Activated CD8-positive, alpha-beta T cell treated with anti-CD3 and anti-CD28 coated beads for 36 hours (primary cell): ENCODE measurements around the gene RBFOX1. TPM values are rescaled to one million over a fixed set of nuclear protein-coding genes. Genes with fewer than 3 reads are reported as not detected.
"Not testable (repeated sequence)": the region's sequence is repeated elsewhere in the genome, so short reads cannot be mapped to it uniquely, and the experiment has no call there.

Experiments
- ATAC-seq: fragments of 200-7000 bp; cut with Tn5 transposase; one replicate; pipeline ENCODE4 v1.10.0; 2021; ENCODE audit warnings: mild to moderate bottlenecking, moderate library complexity
- CTCF ChIA-PET: fragments of 350-600 bp; sonication (Branson Sonifier 250); formaldehyde crosslinking; loops from one replicate; lab custom pipeline; 2021; ENCODE audit warnings: antibody characterized with exemption; lab: Charles Lee
- POLR2A ChIA-PET: fragments of 350-600 bp; sonication (Branson Sonifier 250); formaldehyde crosslinking; loops from one replicate; lab custom pipeline; 2021; ENCODE audit warnings: antibody characterized with exemption; lab: Charles Lee
- DNase-seq: peaks from one replicate; pipeline ENCODE4 v3.0.0-alpha.2; 2020
- H3K27ac Mint-ChIP-seq: one replicate; pipeline ENCODE4 v1.8.0; 2021; ENCODE audit warnings: mild to moderate bottlenecking, mixed read lengths
- H3K27me3 Mint-ChIP-seq: one replicate; pipeline ENCODE4 v1.8.0; 2021; ENCODE audit warnings: mixed read lengths
- H3K36me3 Mint-ChIP-seq: one replicate; pipeline ENCODE4 v1.8.0; 2021; ENCODE audit warnings: low read depth, mixed read lengths
- H3K4me1 Mint-ChIP-seq: one replicate; pipeline ENCODE4 v1.8.0; 2021; ENCODE audit warnings: low read depth, mixed read lengths
- H3K4me3 Mint-ChIP-seq: one replicate; pipeline ENCODE4 v1.8.0; 2021; ENCODE audit warnings: mild to moderate bottlenecking, moderate library complexity, mixed read lengths
- H3K9me3 Mint-ChIP-seq: one replicate; pipeline ENCODE4 v1.8.0; 2021; ENCODE audit warnings: mixed read lengths
- intact Hi-C: fragments of 100-400 bp; cut with micrococcal nuclease; formaldehyde crosslinking; loops from one replicate; pipeline ENCODE4 v1.10.0; 2022
- total RNA-seq, 2 experiments: library from RNA; stranded (reverse); gene quantifications; one replicate each; pipeline ENCODE4 v1.2.3, GENCODE V29; 2021
- TF ChIP-seq, protein P1 (sequence below): fragments of 200-600 bp; IDR thresholded peaks from one replicate; pipeline ENCODE4 v1.8.0; 2022; ENCODE audit warnings: antibody characterized with exemption, mild to moderate bottlenecking

Gene RBFOX1
- total RNA-seq, 2 experiments from 2014 or later = not detected

DNA sequence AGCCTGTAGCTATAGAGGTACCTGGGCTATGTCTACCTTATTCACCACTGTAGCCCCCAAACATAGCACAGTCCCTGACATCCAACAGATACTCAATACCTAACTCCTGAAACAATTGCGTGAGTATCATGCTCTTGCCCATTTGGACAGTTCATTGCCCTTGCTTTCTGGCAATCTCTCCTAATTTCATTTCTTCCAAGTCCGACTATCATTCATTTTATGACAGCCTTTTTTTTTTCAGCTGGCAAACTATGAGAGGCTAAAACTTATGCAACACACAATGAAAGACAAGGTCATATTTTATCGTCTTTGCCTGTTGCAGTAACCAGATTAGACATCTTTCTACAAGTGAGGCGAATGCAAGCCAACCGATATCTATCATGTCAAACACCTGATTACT lies 169.2 kb downstream of the RBFOX1 start:
- peaks cover 27% of the 10 kb centered on the region for H3K9me3 Mint-ChIP-seq
- intact Hi-C loops = no loop called here
- no peak overlapping the region for H3K27ac Mint-ChIP-seq
- TF ChIP-seq, protein P1, sequence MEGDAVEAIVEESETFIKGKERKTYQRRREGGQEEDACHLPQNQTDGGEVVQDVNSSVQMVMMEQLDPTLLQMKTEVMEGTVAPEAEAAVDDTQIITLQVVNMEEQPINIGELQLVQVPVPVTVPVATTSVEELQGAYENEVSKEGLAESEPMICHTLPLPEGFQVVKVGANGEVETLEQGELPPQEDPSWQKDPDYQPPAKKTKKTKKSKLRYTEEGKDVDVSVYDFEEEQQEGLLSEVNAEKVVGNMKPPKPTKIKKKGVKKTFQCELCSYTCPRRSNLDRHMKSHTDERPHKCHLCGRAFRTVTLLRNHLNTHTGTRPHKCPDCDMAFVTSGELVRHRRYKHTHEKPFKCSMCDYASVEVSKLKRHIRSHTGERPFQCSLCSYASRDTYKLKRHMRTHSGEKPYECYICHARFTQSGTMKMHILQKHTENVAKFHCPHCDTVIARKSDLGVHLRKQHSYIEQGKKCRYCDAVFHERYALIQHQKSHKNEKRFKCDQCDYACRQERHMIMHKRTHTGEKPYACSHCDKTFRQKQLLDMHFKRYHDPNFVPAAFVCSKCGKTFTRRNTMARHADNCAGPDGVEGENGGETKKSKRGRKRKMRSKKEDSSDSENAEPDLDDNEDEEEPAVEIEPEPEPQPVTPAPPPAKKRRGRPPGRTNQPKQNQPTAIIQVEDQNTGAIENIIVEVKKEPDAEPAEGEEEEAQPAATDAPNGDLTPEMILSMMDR = no peak
- no peaks in the 10 kb centered on the region for H3K36me3 Mint-ChIP-seq
- no peaks in the 10 kb centered on the region for H3K4me1 Mint-ChIP-seq
- DNase-seq (no peak), ATAC-seq (no peak)
- H3K27me3 Mint-ChIP-seq = no peaks in the 10 kb centered on the region
- ChIA-PET CTCF (no interaction called here), POLR2A (no interaction called here)
- H3K4me3 Mint-ChIP-seq = no peak overlapping the region

- H3K4me3 Mint-ChIP-seq, DNase-seq, CTCF ChIA-PET, H3K27me3 Mint-ChIP-seq, H3K4me1 Mint-ChIP-seq, ATAC-seq, H3K36me3 Mint-ChIP-seq, POLR2A ChIA-PET, intact Hi-C loops, H3K27ac Mint-ChIP-seq: not testable (repeated sequence)
- peaks cover 23% of the 10 kb centered on the region for H3K9me3 Mint-ChIP-seq
Measured at GRCh38 chr16:7502591-7503157, 170.0 kb downstream of the RBFOX1 start.

- no peaks in the 10 kb centered on the region for H3K4me1 Mint-ChIP-seq
- H3K27me3 Mint-ChIP-seq = no peaks in the 10 kb centered on the region
- POLR2A ChIA-PET = no interaction called here
- no peak overlapping the region for H3K27ac Mint-ChIP-seq
- TF ChIP-seq, protein P1 = no peak
- DNase-seq (no peak), ATAC-seq (no peak)
- intact Hi-C loops = no loop called here
- peaks cover 23% of the 10 kb centered on the region for H3K9me3 Mint-ChIP-seq
- H3K4me3 Mint-ChIP-seq = no peak overlapping the region
- no peaks in the 10 kb centered on the region for H3K36me3 Mint-ChIP-seq
- CTCF ChIA-PET = no interaction called here
Measured at GRCh38 chr16:7503666-7504065, 171.0 kb downstream of the RBFOX1 start.

GRCh38 chr16:7504844-7505243 lies 172.2 kb downstream of the RBFOX1 start:
- ChIA-PET POLR2A (no interaction called here), CTCF (no interaction called here)
- Mint-ChIP-seq H3K9me3 (peaks cover 19% of the 10 kb centered on the region), H3K4me1 (no peaks in the 10 kb centered on the region), H3K27me3 (no peaks in the 10 kb centered on the region), H3K27ac (no peak overlapping the region), H3K36me3 (no peaks in the 10 kb centered on the region), H3K4me3 (no peak overlapping the region)
- intact Hi-C loops = no loop called here
- TF ChIP-seq, protein P1 = no peak
- DNase-seq (no peak), ATAC-seq (no peak)

DNA sequence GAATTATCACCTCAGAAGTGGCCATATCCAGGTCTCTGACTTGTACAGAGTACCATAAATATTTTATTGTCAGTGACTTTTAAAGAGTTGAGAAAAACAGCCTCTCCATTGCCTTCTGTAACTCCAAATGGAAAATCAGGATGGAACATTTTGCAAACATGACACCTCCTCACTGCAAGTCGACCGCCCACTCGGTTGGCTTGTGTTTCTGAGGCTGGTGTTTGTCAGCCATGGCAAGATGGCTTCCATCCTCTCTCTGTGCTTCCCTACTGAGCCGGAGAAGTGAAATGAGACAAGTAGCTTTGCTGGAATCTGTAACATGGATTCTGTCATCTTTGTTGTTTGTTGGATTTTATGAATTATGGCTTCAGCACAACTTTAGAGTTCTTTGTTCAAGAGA lies 172.8 kb downstream of the RBFOX1 start:
- DNase-seq (no peak), ATAC-seq (no peak)
- Mint-ChIP-seq H3K9me3 (peaks cover 19% of the 10 kb centered on the region), H3K27ac (no peak overlapping the region), H3K4me3 (no peak overlapping the region), H3K4me1 (no peaks in the 10 kb centered on the region), H3K36me3 (no peaks in the 10 kb centered on the region), H3K27me3 (no peaks in the 10 kb centered on the region)
- POLR2A ChIA-PET = no interaction called here
- intact Hi-C loops = no loop called here
- CTCF ChIA-PET = no interaction called here
- TF ChIP-seq, protein P1 = no peak
